Testis (tissue), 3 donors: ENCODE measurements around the gene RNF135. TPM values are rescaled to one million over a fixed set of nuclear protein-coding genes. Genes with fewer than 3 reads are reported as not detected.
"Not testable (repeated sequence)": the region's sequence is repeated elsewhere in the genome, so short reads cannot be mapped to it uniquely, and the experiment has no call there.

Experiments used
- DNase-seq: peaks from one replicate; pipeline ENCODE4 v3.0.0-alpha.2; 2019
- H3K27ac ChIP-seq, 2 donors: fragments of 200-600 bp; sonication (generic); one replicate each; pipeline ENCODE4 v1.5.1; 2019
- H3K27me3 ChIP-seq: fragments of 200-600 bp; sonication (generic); one replicate; pipeline ENCODE4 v1.5.1; 2019
- H3K36me3 ChIP-seq: fragments of 200-600 bp; sonication (generic); one replicate; pipeline ENCODE4 v1.5.1; 2017; ENCODE audit warnings: low read depth; ENCODE audit errors: missing control alignments
- H3K4me1 ChIP-seq: fragments of 200-600 bp; sonication (generic); one replicate; pipeline ENCODE4 v1.5.1; 2019
- H3K4me3 ChIP-seq, 2 donors: fragments of 200-600 bp; sonication (generic); one replicate each; pipeline ENCODE4 v1.5.1; 2017 to 2019
- H3K9me3 ChIP-seq: fragments of 200-600 bp; sonication (generic); one replicate; pipeline ENCODE4 v1.5.1; 2017
- POLR2A ChIP-seq: fragments of 450-650 bp; IDR thresholded peaks from one replicate; pipeline ENCODE4 v1.6.1; 2017; ENCODE audit warnings: antibody characterized with exemption, mild to moderate bottlenecking, moderate library complexity
- WGBS, 2 donors: methylation state at CpG; one replicate each; pipeline ENCODE4 v1.1.5; 2018; 5-methylcytosine and 5-hydroxymethylcytosine counted together
- intact Hi-C: fragments of 100-400 bp; cut with DNase I; formaldehyde crosslinking; loops from one replicate; pipeline ENCODE4 v1.15.1; 2023; ENCODE audit warnings: low total_unique reads
- polyA plus RNA-seq: library from polyadenylated mRNA; stranded (reverse); fragments of 350-450 nt; fragmentation: Illumina TruSeq; extraction: RNeasy Lipid Tissue Mini Kit (QIAGEN cat#74804); gene quantifications from one replicate; pipeline ENCODE4 v1.2.3, GENCODE V29; 2014; ENCODE audit warnings: low read depth, low replicate concordance; ENCODE audit not compliant: insufficient read depth
- total RNA-seq, 2 donors: library from RNA; depleted of rRNA; stranded (reverse); fragments of >200 nt; gene quantifications; one replicate each; pipeline ENCODE4 v1.2.3, GENCODE V29; 2016
- TF ChIP-seq, protein P1 (sequence below), 3 experiments: fragments of 450-650 bp in 2 of 3; fragments of 200-600 bp in 1 of 3; sonication (generic) in 1 of 3; IDR thresholded peaks; one replicate each; pipeline ENCODE4 v1.5.1; 2016 to 2019; ENCODE audit warnings: antibody characterized with exemption in 3 of 3, mild to moderate bottlenecking in 2 of 3, moderate library complexity in 1 of 3

Gene RNF135
- total and polyA plus RNA-seq, 3 donors from 2014 or later = 12.9 to 24.2 (median 20.6) TPM

DNA sequence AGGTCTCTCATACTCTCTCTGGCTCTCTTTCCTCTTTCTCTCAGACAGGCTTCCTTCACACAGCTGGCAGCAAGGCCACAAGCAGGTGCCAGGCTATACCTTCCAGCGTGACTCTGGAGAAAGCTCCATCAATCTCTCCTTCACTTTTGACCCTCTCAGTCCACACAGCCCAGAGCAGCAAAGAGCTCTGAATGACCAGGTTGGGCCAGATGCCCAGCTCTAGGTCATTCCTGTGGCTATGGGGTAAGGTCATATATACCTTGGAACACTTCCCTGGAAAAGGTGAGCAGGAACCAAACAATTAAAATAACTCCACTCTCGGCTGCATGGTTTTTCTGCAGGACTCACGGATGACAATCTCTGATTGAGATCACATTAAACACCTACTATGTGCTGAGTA, 40.3 kb upstream of the RNF135 start:
- TF ChIP-seq POLR2A = no peak
- TF ChIP-seq, protein P1, sequence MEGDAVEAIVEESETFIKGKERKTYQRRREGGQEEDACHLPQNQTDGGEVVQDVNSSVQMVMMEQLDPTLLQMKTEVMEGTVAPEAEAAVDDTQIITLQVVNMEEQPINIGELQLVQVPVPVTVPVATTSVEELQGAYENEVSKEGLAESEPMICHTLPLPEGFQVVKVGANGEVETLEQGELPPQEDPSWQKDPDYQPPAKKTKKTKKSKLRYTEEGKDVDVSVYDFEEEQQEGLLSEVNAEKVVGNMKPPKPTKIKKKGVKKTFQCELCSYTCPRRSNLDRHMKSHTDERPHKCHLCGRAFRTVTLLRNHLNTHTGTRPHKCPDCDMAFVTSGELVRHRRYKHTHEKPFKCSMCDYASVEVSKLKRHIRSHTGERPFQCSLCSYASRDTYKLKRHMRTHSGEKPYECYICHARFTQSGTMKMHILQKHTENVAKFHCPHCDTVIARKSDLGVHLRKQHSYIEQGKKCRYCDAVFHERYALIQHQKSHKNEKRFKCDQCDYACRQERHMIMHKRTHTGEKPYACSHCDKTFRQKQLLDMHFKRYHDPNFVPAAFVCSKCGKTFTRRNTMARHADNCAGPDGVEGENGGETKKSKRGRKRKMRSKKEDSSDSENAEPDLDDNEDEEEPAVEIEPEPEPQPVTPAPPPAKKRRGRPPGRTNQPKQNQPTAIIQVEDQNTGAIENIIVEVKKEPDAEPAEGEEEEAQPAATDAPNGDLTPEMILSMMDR (IDR thresholded peaks at IDR 0.05) = no peak
- Histone ChIP-seq H3K27ac (no peak overlapping the region), H3K4me1 (no peaks in the 10 kb centered on the region), H3K9me3 (no peaks in the 10 kb centered on the region), H3K4me3 (no peak overlapping the region), H3K36me3 (no peaks in the 10 kb centered on the region), H3K27me3 (no peaks in the 10 kb centered on the region)
- intact Hi-C loops = no loop called here
- WGBS, 2 donors = 89 to 95% methylated on average over 3 of the region's 3 CpGs
- DNase-seq = no peak

DNA sequence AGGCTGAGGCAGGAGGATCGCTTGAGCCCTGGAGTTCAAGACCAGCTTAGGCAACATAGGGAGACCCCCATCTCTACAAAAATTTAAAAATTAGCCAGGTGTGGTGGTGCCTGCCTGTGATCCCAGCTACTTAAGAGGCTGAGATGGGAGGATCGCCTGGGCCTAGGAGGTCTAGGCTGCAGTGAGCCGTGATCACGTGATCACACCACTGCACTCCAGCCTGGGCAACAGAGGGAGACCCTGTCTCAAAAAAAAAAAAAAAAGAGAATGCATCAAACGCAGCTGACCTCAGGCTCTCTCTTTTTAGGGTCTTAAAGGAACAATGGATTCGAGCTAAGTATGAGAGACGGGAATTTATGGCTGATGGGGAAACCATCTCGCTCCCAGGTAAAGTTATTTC, 39.3 kb upstream of the RNF135 start:
- H3K36me3 ChIP-seq, H3K27me3 ChIP-seq, intact Hi-C loops, H3K27ac ChIP-seq, DNase-seq, H3K9me3 ChIP-seq, H3K4me1 ChIP-seq, H3K4me3 ChIP-seq: not testable (repeated sequence)
- WGBS, 2 donors = 87 to 90% methylated on average over 7 to 8 of the region's 8 CpGs

DNA sequence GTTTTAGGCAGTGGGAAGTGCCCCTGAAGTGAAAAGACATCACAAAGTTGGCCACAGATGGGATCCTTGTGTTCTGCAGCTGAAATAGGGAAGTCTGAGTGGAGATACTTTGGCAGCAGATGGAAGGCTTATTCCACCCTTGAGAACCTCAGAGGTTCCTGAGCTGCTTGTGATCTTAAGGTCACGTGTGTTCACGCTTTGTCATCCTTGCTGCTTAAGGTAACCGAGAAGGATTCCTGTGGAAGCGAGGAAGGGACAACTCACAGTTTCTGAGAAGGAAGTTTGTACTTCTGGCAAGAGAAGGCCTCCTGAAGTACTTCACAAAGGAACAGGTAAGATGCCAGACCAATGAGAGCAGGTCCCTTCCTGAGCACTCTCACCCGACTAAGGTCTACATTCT, 36.9 kb upstream of the RNF135 start:
- Histone ChIP-seq H3K27me3 (no peaks in the 10 kb centered on the region), H3K4me1 (no peaks in the 10 kb centered on the region), H3K36me3 (no peaks in the 10 kb centered on the region), H3K27ac (no peak overlapping the region), H3K9me3 (no peaks in the 10 kb centered on the region), H3K4me3 (no peak overlapping the region)
- WGBS, 2 donors = 75 to 88% methylated on average over 5 of the region's 5 CpGs
- intact Hi-C loops = no loop called here
- no peak for DNase-seq
- no peak for TF ChIP-seq POLR2A
- TF ChIP-seq, protein P1 (IDR thresholded peaks at IDR 0.05) = no peak

DNA sequence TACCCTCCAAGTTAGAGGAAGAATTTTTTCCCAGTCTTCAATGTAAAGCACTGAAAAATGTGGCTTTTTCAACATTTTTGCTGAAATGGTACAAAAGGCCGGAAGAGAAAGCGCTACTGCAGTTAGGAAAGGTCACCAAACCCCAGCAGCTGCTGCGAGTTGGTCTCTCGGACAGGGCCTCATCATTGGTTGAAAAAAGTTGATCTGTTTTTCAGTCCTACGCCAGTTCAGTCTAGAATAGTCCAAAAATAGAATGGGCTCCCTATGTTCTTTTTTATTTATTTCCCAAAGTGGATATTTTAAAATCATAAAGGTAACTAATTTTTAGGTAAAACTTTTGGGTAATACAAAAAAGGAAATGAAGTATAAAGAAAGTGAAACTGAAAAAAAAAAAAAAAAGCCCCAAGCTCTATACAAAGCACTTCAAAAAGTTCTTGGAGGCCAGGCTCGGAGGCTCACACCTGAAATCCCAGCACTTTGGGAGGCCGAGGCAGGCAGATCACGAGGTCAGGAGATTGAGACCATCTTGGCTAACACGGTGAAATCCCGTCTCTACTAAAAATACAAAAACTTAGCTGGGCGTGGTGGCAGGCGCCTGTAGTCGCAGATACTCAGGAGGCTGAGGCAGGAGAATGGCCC, 31.7 kb upstream of the RNF135 start:
- H3K4me1 ChIP-seq = no peaks in the 10 kb centered on the region
- H3K36me3 ChIP-seq = no peaks in the 10 kb centered on the region
- TF ChIP-seq, protein P1 (IDR thresholded peaks at IDR 0.05) = no peak
- no peak for TF ChIP-seq POLR2A
- H3K9me3 ChIP-seq = no peaks in the 10 kb centered on the region
- 68 to 80% methylated on average over 13 of the region's 13 CpGs for WGBS, 2 donors
- intact Hi-C loops = no loop called here
- no peak overlapping the region for H3K4me3 ChIP-seq
- no peak for DNase-seq
- H3K27ac ChIP-seq = peak overlapping the region in 1 of 2 donors; percentile 41
- H3K27me3 ChIP-seq = no peaks in the 10 kb centered on the region

DNA sequence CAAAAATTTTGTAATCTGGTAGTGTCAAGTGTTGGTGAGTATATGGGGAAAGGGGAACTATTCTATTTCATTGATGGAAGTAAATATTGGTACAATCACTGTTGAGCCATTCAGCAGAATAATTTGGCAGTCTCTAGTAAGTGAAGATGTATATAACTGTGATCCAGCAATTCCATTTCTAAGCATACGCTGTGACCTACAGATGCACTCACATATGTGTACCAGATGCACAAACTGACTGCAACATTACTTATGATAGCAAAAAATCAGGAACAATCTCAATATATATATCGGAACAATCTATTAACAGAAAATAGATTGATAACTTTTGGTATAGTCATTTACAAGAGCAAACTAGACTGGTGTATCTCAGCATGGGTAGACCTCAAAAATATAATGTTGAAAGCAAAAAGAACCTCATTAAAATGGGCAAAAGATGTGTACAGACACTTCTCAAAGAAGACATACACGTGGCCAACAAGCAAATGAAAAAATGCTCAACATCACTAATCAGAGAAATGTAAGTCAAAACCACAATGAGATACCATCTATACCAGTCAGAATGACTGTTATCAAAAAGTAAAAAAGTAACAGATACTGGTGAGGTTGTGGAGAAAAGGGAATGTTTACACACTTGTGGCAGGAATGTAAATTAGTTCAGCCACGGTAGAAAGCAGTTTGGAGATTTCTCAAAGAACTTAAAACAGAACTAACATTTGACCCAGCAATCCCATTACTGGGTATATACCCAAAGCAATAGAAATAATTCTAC, 28.3 kb upstream of the RNF135 start:
- Histone ChIP-seq H3K4me1 (no peaks in the 10 kb centered on the region), H3K9me3 (no peaks in the 10 kb centered on the region), H3K4me3 (no peak overlapping the region), H3K27ac (no peak overlapping the region), H3K27me3 (no peaks in the 10 kb centered on the region), H3K36me3 (no peaks in the 10 kb centered on the region)
- no peak for DNase-seq
- intact Hi-C loops = no loop called here
- no peak for TF ChIP-seq POLR2A
- TF ChIP-seq, protein P1 (IDR thresholded peaks at IDR 0.05) = no peak
- WGBS, 2 donors = 71 to 77% methylated on average over 4 of the region's 4 CpGs
